GM12873 (cell line): ENCODE measurements around the gene MMP7.

Experiments
- CTCF ChIP-seq: IDR thresholded peaks from 2 replicates; pipeline ENCODE4 v1.5.1; 2012; ENCODE audit warnings: low read depth, mild to moderate bottlenecking, moderate library complexity, low read length, control low read depth; ENCODE audit not compliant: insufficient read depth; ENCODE audit errors: missing control alignments

The MMP7 gene

GRCh38 chr11:102473543-102473942, 57.0 kb downstream of the MMP7 start:
- TF ChIP-seq CTCF: no peak

- TF ChIP-seq CTCF: no peak
Observed at GRCh38 chr11:102472127-102472526, 58.4 kb downstream of the MMP7 start.

- TF ChIP-seq CTCF: no peak
Observed at GRCh38 chr11:102471474-102471873, 59.1 kb downstream of the MMP7 start.
